ENCODE data around the gene EIF5.

GRCh38 chr14:103343164-103343879 is 9.3 kb downstream of the EIF5 start:
- TF ChIP-seq CTCF (IDR thresholded peaks at IDR 0.05): no peak
- TF ChIP-seq POLR2A (IDR thresholded peaks at IDR 0.05): no peak

Measured in body of pancreas (tissue), 4 donors.